ENCODE measurements around the gene TMEM126A.

Gene TMEM126A

DNA sequence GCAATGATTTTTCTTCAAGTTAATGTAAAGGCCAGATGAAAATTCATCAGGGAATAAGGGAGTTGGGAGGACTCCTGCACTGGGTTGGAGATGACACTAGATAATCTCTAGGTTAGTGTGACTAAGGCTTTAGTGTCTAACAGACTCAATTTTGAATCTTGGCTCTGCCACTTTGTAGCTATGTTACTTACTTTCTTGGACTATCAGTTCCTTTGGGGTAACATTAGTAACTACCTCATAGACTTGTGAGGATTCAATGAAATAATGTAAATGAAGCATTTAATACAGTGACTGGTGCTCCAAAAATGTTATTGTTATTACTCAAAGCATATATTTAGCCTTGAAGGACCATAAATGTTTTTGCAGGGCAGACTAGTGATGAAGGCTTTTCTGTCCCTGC lies 47.8 kb downstream of the TMEM126A start:
- DNase-seq (ENCODE audit: low spot score) = no peak

DNA sequence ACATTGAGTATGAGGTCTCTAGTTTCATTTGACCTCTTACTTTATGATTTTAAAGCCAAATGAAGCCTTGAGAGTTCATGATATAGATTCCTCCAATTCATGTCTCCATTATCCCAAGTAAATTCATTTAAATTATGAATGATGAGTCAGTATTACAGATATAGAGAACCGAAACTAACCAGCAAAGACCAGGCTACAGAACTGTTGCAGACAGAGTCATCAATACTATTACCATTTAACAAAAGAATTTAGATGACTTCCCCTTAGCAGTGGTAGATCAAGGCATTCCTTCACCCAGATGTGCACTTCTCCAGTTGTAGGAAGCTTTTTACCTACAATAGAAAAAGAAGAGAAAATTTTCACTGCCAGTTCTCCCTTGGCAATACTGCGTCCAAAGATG lies 50.0 kb downstream of the TMEM126A start:
- DNase-seq (ENCODE audit: low spot score) = no peak

DNA sequence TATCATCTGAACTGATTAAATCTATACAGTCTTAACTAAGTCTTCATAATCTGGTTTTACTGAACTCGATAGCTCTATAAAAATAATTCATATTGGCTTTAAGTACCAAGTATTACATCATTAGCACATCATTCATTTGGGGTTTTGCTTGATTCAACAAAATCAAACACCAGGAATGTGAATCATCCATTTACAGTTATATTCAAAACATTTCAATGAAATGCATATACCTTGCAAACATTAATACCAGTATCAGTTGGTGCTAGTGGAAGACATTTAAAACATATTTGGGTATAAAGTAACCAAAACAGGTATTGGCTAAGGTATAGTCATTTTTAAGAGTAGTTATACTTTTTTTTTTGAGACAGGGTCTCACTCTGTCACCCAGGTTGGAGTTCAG lies 50.4 kb downstream of the TMEM126A start:
- no peak for DNase-seq (ENCODE audit: low spot score)

DNA sequence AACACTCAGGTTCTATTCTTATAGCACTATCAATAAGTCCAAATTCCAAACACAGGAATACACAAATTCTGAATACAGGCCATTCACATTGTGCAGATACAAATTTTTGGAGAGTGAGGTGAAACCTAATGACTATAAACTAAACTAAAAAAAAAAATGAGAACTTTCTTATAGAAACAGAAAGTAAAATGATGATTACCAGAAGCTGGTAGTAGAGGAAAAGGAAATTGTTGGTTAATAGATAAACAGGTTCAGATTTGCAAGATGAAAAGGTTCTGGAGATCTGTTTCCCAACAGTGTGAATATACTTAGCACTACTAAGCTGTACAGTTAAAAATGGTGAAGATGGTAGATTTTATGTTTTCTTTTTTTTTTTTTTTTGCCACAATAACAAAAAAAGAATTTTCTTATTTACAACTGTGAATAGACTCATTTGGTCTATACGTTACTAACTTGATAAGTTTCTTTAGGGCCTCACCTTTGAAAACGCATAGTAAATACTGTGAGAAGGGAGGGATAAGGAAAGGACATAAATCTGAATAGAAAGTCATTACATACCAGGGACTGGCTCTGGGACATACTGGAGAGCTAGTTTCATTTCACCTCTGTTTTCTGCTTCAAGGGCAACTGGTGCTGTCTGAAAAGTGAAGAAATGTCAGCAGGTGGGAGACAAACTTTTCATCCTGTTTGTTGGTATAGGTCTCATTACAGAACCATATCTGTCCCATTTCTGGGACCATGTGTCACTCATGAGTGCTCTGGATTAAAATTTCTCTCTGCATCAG lies 52.4 kb downstream of the TMEM126A start:
- DNase-seq (ENCODE audit: low spot score) = peak; percentile 22

DNA sequence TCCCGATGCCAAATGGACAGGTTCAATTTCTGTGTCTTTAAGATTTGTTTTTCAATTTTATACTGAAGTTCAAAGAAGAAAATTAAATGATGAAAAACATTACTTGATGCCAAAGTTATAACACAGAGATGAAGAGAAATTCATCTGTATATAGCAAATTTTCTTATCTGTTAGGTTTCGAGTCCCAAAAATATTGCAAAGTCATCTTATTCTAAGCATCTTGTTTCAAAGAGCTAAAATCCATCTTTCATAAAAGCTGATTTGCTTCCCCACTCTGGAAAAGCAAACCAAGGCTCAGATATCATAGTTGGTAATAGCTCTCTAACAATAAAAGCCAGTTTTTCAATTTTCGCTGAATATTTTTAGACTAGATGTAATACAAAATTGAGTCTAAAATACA lies 57.2 kb downstream of the TMEM126A start:
- no peak for DNase-seq (ENCODE audit: low spot score)

DNA sequence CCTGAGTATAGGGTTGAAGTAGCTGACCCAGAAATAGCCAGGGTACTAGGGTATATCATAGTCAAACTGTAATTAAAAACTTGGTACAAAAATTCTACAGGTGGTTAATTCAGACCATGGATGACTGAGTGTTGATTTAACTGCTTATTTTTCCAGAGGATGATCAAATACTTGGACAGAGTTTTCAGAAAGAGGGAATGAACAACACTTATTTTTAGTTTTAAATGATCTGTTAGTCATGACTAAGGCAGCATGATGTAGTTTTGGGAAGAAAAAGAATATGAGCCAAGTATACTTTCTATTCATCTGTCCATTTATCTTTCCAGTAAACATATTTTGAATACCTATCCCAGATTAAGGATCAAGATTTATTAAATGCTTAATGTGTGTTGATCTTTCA lies 58.0 kb downstream of the TMEM126A start:
- no peak for DNase-seq (ENCODE audit: low spot score)
